Right cardiac atrium (tissue), 5 donors: ENCODE results near the gene NBPF1. TPM values are rescaled to one million over a fixed set of nuclear protein-coding genes. Genes with fewer than 3 reads are reported as not detected.
A peak's percentile ranks its signal among the peaks of the same experiment; 100 is the strongest.
"Not testable (repeated sequence)": the region's sequence is repeated elsewhere in the genome, so short reads cannot be mapped to it uniquely, and the experiment has no call there.

Source experiments
- ATAC-seq, 2 donors: fragments of 200-7000 bp; cut with Tn5 transposase; one replicate each; pipeline versions ENCODE4 v1.8.0 to v1.9.1; 2020; ENCODE audit warnings: moderate library complexity in 2 of 2, mild to moderate bottlenecking in 1 of 2
- DNase-seq, 3 donors: peaks; one replicate each; pipeline ENCODE4 v3.0.0-alpha.2; 2020
- H3K27ac ChIP-seq: one replicate; pipeline ENCODE4 v1.5.1; 2013; ENCODE audit warnings: mild to moderate bottlenecking, low read length, control low read depth, moderate library complexity
- H3K27me3 ChIP-seq: one replicate; pipeline ENCODE4 v1.6.1; 2013; ENCODE audit not compliant: control insufficient read depth, insufficient read depth
- H3K4me1 ChIP-seq: one replicate; pipeline ENCODE4 v1.6.1; 2013; ENCODE audit warnings: low read length; ENCODE audit not compliant: control insufficient read depth, insufficient read depth
- H3K4me3 ChIP-seq: one replicate; pipeline ENCODE4 v1.5.1; 2013; ENCODE audit warnings: low read length, control low read depth
- H3K9me3 ChIP-seq: one replicate; pipeline ENCODE4 v1.6.1; 2013; ENCODE audit warnings: low read length; ENCODE audit not compliant: control insufficient read depth
- WGBS: extraction: QIAGEN DNeasy Blood & Tissue Kit; methylation state at CpG from one replicate; pipeline ENCODE4 v1.1.7; 2013; 5-methylcytosine and 5-hydroxymethylcytosine counted together
- intact Hi-C, 4 donors: fragments of 100-400 bp; cut with DNase I; formaldehyde crosslinking; loops; one replicate each; pipeline versions ENCODE4 v1.11.0 to v1.14.0; 2022 to 2023
- polyA plus RNA-seq: library from polyadenylated mRNA; stranded (reverse); fragments of 200-250 nt; gene quantifications from one replicate; pipeline ENCODE4 v1.2.3, GENCODE V29; 2013
- total RNA-seq, 4 donors: library from RNA; stranded (reverse); fragmentation: NEBNext Ultra II Directional; extraction: Animal tissue kit (Norgen Biotek cat#: 25700); gene quantifications; one replicate each; pipeline ENCODE4 v1.2.1, GENCODE V29; 2021
- donor health status: healthy with polysubstance abuse.
- donor health status: DM: no; HTN: yes; CAD: no.
- donor health status: DM: no; HTN: no; CAD: no.
- donor health status: DM: no; HTN: yes; CAD: no; lungs with severe emphysema.
- donor health status: DM: yes; HTN: yes; CAD: no.

NBPF1 gene
- total and polyA plus RNA-seq, 5 donors = 6.5 to 18.7 (median 15.6) TPM

- intact Hi-C loops, H3K27ac ChIP-seq, H3K9me3 ChIP-seq, H3K27me3 ChIP-seq, DNase-seq, H3K4me3 ChIP-seq, ATAC-seq, H3K4me1 ChIP-seq: not testable (repeated sequence)
- WGBS = 90% methylated on average over 2 of the region's 5 CpGs
Measured at GRCh38 chr1:16602336-16603011, 10.9 kb downstream of the NBPF1 start.

- H3K9me3 ChIP-seq, H3K4me1 ChIP-seq, H3K27me3 ChIP-seq, H3K4me3 ChIP-seq, intact Hi-C loops, H3K27ac ChIP-seq, DNase-seq: not testable (repeated sequence)
- WGBS = 64% methylated on average over 3 of the region's 7 CpGs
- ATAC-seq = peak in 1 of 2 donors; percentile 52
Measured at GRCh38 chr1:16600855-16601786, 12.2 kb downstream of the NBPF1 start.

GRCh38 chr1:16599326-16599725 lies 14.0 kb downstream of the NBPF1 start:
- H3K9me3 ChIP-seq, H3K27me3 ChIP-seq, DNase-seq, ATAC-seq, H3K4me3 ChIP-seq, intact Hi-C loops, H3K27ac ChIP-seq, H3K4me1 ChIP-seq: not testable (repeated sequence)
- 97% methylated on average over 3 of the region's 3 CpGs for WGBS

GRCh38 chr1:16595216-16595615 lies 18.1 kb downstream of the NBPF1 start:
- DNase-seq, H3K27me3 ChIP-seq, H3K4me1 ChIP-seq, H3K27ac ChIP-seq, intact Hi-C loops, H3K4me3 ChIP-seq, ATAC-seq, H3K9me3 ChIP-seq: not testable (repeated sequence)
- WGBS = 96% methylated on average over 1 of the region's 1 CpG

GRCh38 chr1:16591845-16592244 lies 21.5 kb downstream of the NBPF1 start:
- H3K9me3 ChIP-seq, H3K4me3 ChIP-seq, H3K4me1 ChIP-seq, H3K27ac ChIP-seq, intact Hi-C loops, H3K27me3 ChIP-seq, ATAC-seq: not testable (repeated sequence)
- peak in 1 of 3 donors; percentile 49 for DNase-seq
- 7% methylated on average over 6 of the region's 8 CpGs for WGBS

- WGBS = 85% methylated on average over 5 of the region's 5 CpGs
- H3K4me3 ChIP-seq, H3K27ac ChIP-seq, intact Hi-C loops, H3K4me1 ChIP-seq, H3K27me3 ChIP-seq, H3K9me3 ChIP-seq, ATAC-seq, DNase-seq: not testable (repeated sequence)
Measured at GRCh38 chr1:16588081-16588480, 25.3 kb downstream of the NBPF1 start.

- not testable (repeated sequence) for DNase-seq, H3K4me3 ChIP-seq
- 92% methylated on average over 4 of the region's 4 CpGs for WGBS
Measured at GRCh38 chr1:16587639-16588038, 25.7 kb downstream of the NBPF1 start.

GRCh38 chr1:16565324-16565723 lies 48.0 kb downstream of the NBPF1 start:
- ATAC-seq, H3K9me3 ChIP-seq, H3K4me3 ChIP-seq, H3K27ac ChIP-seq, H3K4me1 ChIP-seq, DNase-seq, intact Hi-C loops, H3K27me3 ChIP-seq: not testable (repeated sequence)
- no CpG with 5 or more reads among the region's 1 CpG for WGBS

More at GRCh38 chr1:16587639-16588038, 25.7 kb downstream of the NBPF1 start:
- H3K9me3 ChIP-seq, H3K27me3 ChIP-seq, intact Hi-C loops, H3K4me1 ChIP-seq, ATAC-seq, H3K27ac ChIP-seq: not testable (repeated sequence)

- H3K27ac ChIP-seq, H3K4me3 ChIP-seq, H3K4me1 ChIP-seq, H3K27me3 ChIP-seq, ATAC-seq, intact Hi-C loops, H3K9me3 ChIP-seq, DNase-seq: not testable (repeated sequence)
- WGBS = 71% methylated on average over 3 of the region's 4 CpGs
Measured at GRCh38 chr1:16561035-16561434, 52.3 kb downstream of the NBPF1 start.

GRCh38 chr1:16560498-16560897 lies 52.9 kb downstream of the NBPF1 start:
- ATAC-seq, H3K4me1 ChIP-seq, H3K4me3 ChIP-seq, intact Hi-C loops, H3K27me3 ChIP-seq, H3K27ac ChIP-seq, H3K9me3 ChIP-seq: not testable (repeated sequence)
- WGBS = 78% methylated on average over 4 of the region's 6 CpGs
- DNase-seq = peak in 1 of 3 donors; percentile 7

- H3K4me3 ChIP-seq, H3K9me3 ChIP-seq, DNase-seq, H3K4me1 ChIP-seq, H3K27me3 ChIP-seq, ATAC-seq, intact Hi-C loops, H3K27ac ChIP-seq: not testable (repeated sequence)
- no CpG with 5 or more reads among the region's 5 CpGs for WGBS
Measured at GRCh38 chr1:16559688-16560087, 53.7 kb downstream of the NBPF1 start.
